Panc1 (cell line): ENCODE results near the gene FGF3. TPM values are rescaled to one million over a fixed set of nuclear protein-coding genes. Genes with fewer than 3 reads are reported as not detected.

ENCODE experiments used
- ATAC-seq: fragments of 200-7000 bp; cut with Tn5 transposase; 2 replicates; pipeline ENCODE4 v1.9.1; 2020; ENCODE audit warnings: mild to moderate bottlenecking, moderate library complexity
- BruUV-seq: library from RNA; stranded (reverse); fragments of 400-500 nt; replicated peaks from 2 replicates; lab custom pipeline; 2021; lab: Mats Ljungman, UMichigan
- CTCF ChIA-PET: fragments of 300-600 bp; sonication (Branson Sonifier 250); formaldehyde crosslinking; loops from one replicate; lab custom pipeline; 2022; ENCODE audit warnings: antibody characterized with exemption; lab: Charles Lee
- POLR2A ChIA-PET: fragments of 300-600 bp; sonication (Branson Sonifier 250); formaldehyde crosslinking; loops from one replicate; lab custom pipeline; 2022; ENCODE audit warnings: antibody characterized with exemption; lab: Charles Lee
- DNase-seq: peaks from one replicate; pipeline ENCODE4 v3.0.0-alpha.2; 2010; ENCODE audit warnings: low read depth, low spot score
- H3K27ac ChIP-seq: 2 replicates; pipeline ENCODE4 v1.5.1; 2011; ENCODE audit warnings: mild to moderate bottlenecking, low read length, inconsistent platforms
- H3K27me3 ChIP-seq: fragments of 200-500 bp; sonication (Bioruptor generic); 2 replicates; pipeline ENCODE4 v1.6.0; 2014; ENCODE audit warnings: low read length, inconsistent platforms; ENCODE audit not compliant: control insufficient read depth, insufficient read depth
- H3K36me3 ChIP-seq: fragments of 200-500 bp; sonication (Bioruptor generic); 2 replicates; pipeline ENCODE4 v1.5.1; 2014; ENCODE audit warnings: inconsistent platforms, mild to moderate bottlenecking, low read length, moderate library complexity; ENCODE audit not compliant: control insufficient read depth, insufficient read depth
- H3K4me1 ChIP-seq: 2 replicates; pipeline ENCODE4 v1.5.1; 2011; ENCODE audit warnings: inconsistent platforms, mild to moderate bottlenecking, low read length, moderate library complexity; ENCODE audit not compliant: control insufficient read depth, insufficient read depth
- H3K4me3 ChIP-seq, 2 experiments: 2 replicates each; pipeline ENCODE4 v1.5.1; 2011 to 2012; ENCODE audit warnings: low read depth in 2 of 2, low read length in 2 of 2, mild to moderate bottlenecking in 2 of 2, inconsistent platforms in 1 of 2, moderate library complexity in 1 of 2
- H3K9me3 ChIP-seq: fragments of 200-500 bp; sonication (Bioruptor generic); 2 replicates; pipeline ENCODE4 v1.5.1; 2014; ENCODE audit warnings: low read depth, mild to moderate bottlenecking, inconsistent platforms, low read length, moderate library complexity; ENCODE audit not compliant: control insufficient read depth, insufficient read depth
- CTCF ChIP-seq: fragments of 450-650 bp; IDR thresholded peaks from 2 replicates; pipeline ENCODE4 v1.5.1; 2017; ENCODE audit warnings: mild to moderate bottlenecking
- POLR2AphosphoS5 ChIP-seq: IDR thresholded peaks from 2 replicates; pipeline ENCODE4 v1.6.1; 2012; ENCODE audit warnings: mild to moderate bottlenecking, low read depth, low read length, moderate library complexity
- REST ChIP-seq, 2 experiments: IDR thresholded peaks; 2 replicates each; pipeline ENCODE4 v1.6.1; 2011 to 2012; ENCODE audit warnings: low read depth in 2 of 2, control low read depth in 1 of 2, low read length in 1 of 2, mild to moderate bottlenecking in 1 of 2, moderate library complexity in 1 of 2; ENCODE audit not compliant: insufficient read depth in 1 of 2
- SIN3A ChIP-seq: IDR thresholded peaks from 2 replicates; pipeline ENCODE4 v1.6.1; 2012; ENCODE audit warnings: low read depth, mild to moderate bottlenecking, low read length, moderate library complexity, borderline replicate concordance; ENCODE audit not compliant: insufficient read depth
- TCF7L2 ChIP-seq: IDR thresholded peaks from 2 replicates; pipeline ENCODE4 v1.6.1; 2011; ENCODE audit warnings: mild to moderate bottlenecking, low read depth, low read length, inconsistent platforms
- in situ Hi-C: cut with HindIII; loops from 2 replicates; pipeline ENCODE4 v1.10.0; 2016; ENCODE audit warnings: low sequenced_read_pairs, low pct_unique_long_range_greater_than_20kb
- intact Hi-C: fragments of 100-400 bp; cut with micrococcal nuclease; formaldehyde crosslinking; loops from one replicate; pipeline ENCODE4 v1.10.0; 2022; ENCODE audit not compliant: unreplicated experiment
- total RNA-seq: library from RNA; stranded (reverse); gene quantifications from one replicate; pipeline ENCODE4 v1.2.1, GENCODE V29; 2021; ENCODE audit not compliant: unreplicated experiment

FGF3 gene
- total RNA-seq, 1 experiment from 2014 or later: not detected

- intact Hi-C loops: no loop called here
- ChIA-PET CTCF (no interaction called here), POLR2A (no interaction called here)
- peaks cover 5% of the 10 kb centered on the region for H3K4me1 ChIP-seq
- TF ChIP-seq SIN3A (no peak), POLR2AphosphoS5 (no peak), CTCF (no peak), TCF7L2 (no peak), REST (IDR thresholded peaks at IDR 0.05; ENCODE audit: insufficient read depth in 1 of 2, low read depth in 2 of 2, low read length in 1 of 2) (no peak)
- H3K27me3 ChIP-seq: peaks cover 20% of the 10 kb centered on the region
- DNase-seq: no peak
- H3K36me3 ChIP-seq: no peaks in the 10 kb centered on the region
- ATAC-seq: no peak
- H3K4me3 ChIP-seq: no peak overlapping the region
- no TSS peak for BruUV-seq
- no peak overlapping the region for H3K27ac ChIP-seq
- in situ Hi-C loops: no loop called here
- H3K9me3 ChIP-seq: no peaks in the 10 kb centered on the region
Observed at GRCh38 chr11:69815973-69816372, 3.2 kb downstream of the FGF3 start.

DNA sequence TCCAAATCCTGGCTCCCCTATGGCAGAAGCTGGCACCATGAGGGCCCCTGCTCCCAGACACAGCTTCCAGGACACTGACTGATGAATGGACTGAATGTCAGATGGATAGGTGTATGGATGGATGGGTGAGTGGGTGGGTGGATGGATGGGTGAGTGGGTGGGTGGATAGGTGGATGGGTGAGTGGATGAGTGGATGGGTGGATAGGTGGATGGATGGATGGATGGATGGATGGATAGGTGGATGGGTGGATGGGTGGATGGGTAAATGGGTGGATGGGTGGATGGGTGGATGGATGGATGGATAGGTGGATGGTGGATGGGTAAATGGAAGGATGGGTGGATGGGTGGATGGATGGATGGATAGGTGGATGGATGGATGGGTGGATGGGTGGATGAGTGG is 4.3 kb downstream of the FGF3 start:
- H3K27me3 ChIP-seq: peaks cover 14% of the 10 kb centered on the region
- BruUV-seq: no TSS peak
- ATAC-seq (no peak), DNase-seq (no peak)
- in situ Hi-C loops (no loop called here), intact Hi-C loops (no loop called here)
- peaks cover 5% of the 10 kb centered on the region for H3K4me1 ChIP-seq
- H3K9me3 ChIP-seq: no peaks in the 10 kb centered on the region
- no peak overlapping the region for H3K4me3 ChIP-seq
- no peak overlapping the region for H3K27ac ChIP-seq
- H3K36me3 ChIP-seq: no peaks in the 10 kb centered on the region
- TF ChIP-seq REST (IDR thresholded peaks at IDR 0.05; ENCODE audit: insufficient read depth in 1 of 2, low read depth in 2 of 2, low read length in 1 of 2) (no peak), SIN3A (no peak), CTCF (no peak), POLR2AphosphoS5 (no peak), TCF7L2 (no peak)
- ChIA-PET CTCF (no interaction called here), POLR2A (no interaction called here)
